IMR-90 (cell line): ENCODE data around the gene RAD51B.

Experiments
- BHLHE40 ChIP-seq: fragments of 150-350 bp; IDR thresholded peaks from 2 replicates; pipeline ENCODE4 v1.6.1; 2016; ENCODE audit warnings: mild to moderate bottlenecking, low read depth, low read length
- CHD1 ChIP-seq: IDR thresholded peaks from 2 replicates; pipeline ENCODE4 v1.6.1; 2012; ENCODE audit warnings: low read depth, low read length, improper control_type of control experiment
- CTCF ChIP-seq: conservative IDR thresholded peaks from 2 replicates; pipeline ENCODE4 v1.5.1; 2012; ENCODE audit warnings: mild to moderate bottlenecking, low read depth, low read length, improper control_type of control experiment
- ELK1 ChIP-seq: fragments of 150-350 bp; IDR thresholded peaks from 2 replicates; pipeline ENCODE4 v1.6.1; 2016; ENCODE audit warnings: low read depth, mild to moderate bottlenecking, low read length, moderate library complexity, borderline replicate concordance
- FOS ChIP-seq: fragments of 150-350 bp; IDR thresholded peaks from 2 replicates; pipeline ENCODE4 v1.6.1; 2016; ENCODE audit warnings: low read depth, low read length
- MAFK ChIP-seq: IDR thresholded peaks from 2 replicates; pipeline ENCODE4 v1.6.1; 2012; ENCODE audit warnings: low read depth, low read length, improper control_type of control experiment
- MAZ ChIP-seq: IDR thresholded peaks from 2 replicates; pipeline ENCODE4 v1.6.1; 2012; ENCODE audit warnings: low read depth, mild to moderate bottlenecking, low read length, improper control_type of control experiment, moderate library complexity, borderline replicate concordance
- MXI1 ChIP-seq: IDR thresholded peaks from 2 replicates; pipeline ENCODE4 v1.6.1; 2012; ENCODE audit warnings: low read depth, mild to moderate bottlenecking, low read length, moderate library complexity, borderline replicate concordance
- POLR2A ChIP-seq: IDR thresholded peaks from 2 replicates; pipeline ENCODE4 v1.6.1; 2012; ENCODE audit warnings: mild to moderate bottlenecking, low read depth, low read length
- RCOR1 ChIP-seq: IDR thresholded peaks from 2 replicates; pipeline ENCODE4 v1.6.1; 2012; ENCODE audit warnings: mild to moderate bottlenecking, low read length, improper control_type of control experiment; ENCODE audit not compliant: insufficient replicate concordance
- RFX5 ChIP-seq: IDR thresholded peaks from 2 replicates; pipeline ENCODE4 v1.8.0; 2012; ENCODE audit warnings: low read depth, mild to moderate bottlenecking, low read length, moderate library complexity
- SMC3 ChIP-seq: fragments of 150-350 bp; IDR thresholded peaks from 2 replicates; pipeline ENCODE4 v1.6.1; 2016; ENCODE audit warnings: low read depth, mild to moderate bottlenecking, antibody characterized with exemption, low read length, moderate library complexity
- USF2 ChIP-seq: fragments of 150-350 bp; IDR thresholded peaks from 2 replicates; pipeline ENCODE4 v1.6.1; 2017; ENCODE audit warnings: mild to moderate bottlenecking, antibody characterized with exemption, low read length, low read depth

DNA sequence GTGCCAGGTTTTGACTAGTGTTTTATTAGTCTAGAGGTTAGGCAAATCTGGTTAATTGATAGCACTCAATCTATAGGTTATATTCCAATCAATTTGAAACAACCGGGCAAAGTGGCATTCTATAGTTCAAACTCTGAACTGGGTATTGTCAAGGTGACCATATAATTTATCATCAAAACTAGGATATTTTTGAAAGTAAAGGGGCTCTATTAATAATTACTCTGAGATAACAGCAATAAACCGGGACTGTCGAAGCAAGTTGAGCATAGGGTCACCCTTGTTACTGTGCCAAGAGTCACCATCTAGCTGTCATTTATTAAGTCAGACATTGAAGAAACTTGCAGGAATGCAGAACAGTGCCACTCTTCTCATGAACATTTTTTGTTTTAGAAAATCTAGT, 321.2 kb downstream of the RAD51B start:
- TF ChIP-seq CTCF (no peak), RCOR1 (no peak), POLR2A (no peak), CHD1 (no peak), MAZ (no peak), BHLHE40 (no peak), USF2 (no peak), SMC3 (no peak), MXI1 (no peak), FOS (no peak), MAFK (no peak), RFX5 (no peak), ELK1 (no peak)
